ENCODE data around the gene PPP1R3F. TPM values are rescaled to one million over a fixed set of nuclear protein-coding genes. Genes with fewer than 3 reads are reported as not detected.
A peak's percentile ranks its signal among the peaks of the same experiment; 100 is the strongest.

PPP1R3F gene
- total and polyA plus RNA-seq, 9 of the 15 experiments (the other 6 are each of a cell fraction or from before 2014, with no cell fraction given): 0.03 to 0.91 (median 0.43) TPM; not detected in 1

DNA sequence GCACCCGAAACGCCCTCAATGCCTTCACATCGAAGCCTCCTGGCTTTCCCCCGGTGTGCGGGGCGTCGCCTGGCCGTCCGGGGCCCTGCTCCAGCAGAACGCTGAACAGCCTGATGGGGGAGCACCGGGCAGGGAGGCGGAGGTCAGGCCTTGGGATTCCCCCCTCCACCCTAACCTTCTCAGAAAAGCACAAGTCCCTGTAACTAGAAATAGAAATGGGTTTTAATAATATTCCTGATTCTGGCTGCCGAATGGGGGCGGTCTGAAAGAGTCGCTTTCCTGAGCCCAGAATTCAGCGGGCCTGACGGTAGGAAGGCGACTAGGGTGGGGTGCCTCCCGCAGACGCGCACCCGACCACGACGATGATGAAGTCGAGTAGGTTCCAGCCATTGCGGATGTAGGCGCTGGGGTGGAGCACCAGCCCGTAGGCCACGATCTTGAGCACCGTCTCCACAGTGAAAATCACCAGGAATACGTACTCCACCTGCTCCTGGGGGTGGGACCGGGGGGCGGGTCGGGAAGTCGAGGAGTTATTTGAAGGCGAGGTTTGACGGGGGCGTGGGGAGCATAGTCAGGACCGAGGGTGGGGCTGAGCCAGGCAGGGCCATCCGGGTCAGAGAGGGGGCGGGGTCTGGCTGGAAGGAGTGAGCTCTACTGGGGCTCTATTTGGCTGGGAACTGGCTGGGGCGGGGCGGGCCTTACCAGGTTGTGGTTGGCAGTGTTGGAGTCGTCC, 38.9 kb upstream of the PPP1R3F start (continued):
- TF ChIP-seq, protein P1, sequence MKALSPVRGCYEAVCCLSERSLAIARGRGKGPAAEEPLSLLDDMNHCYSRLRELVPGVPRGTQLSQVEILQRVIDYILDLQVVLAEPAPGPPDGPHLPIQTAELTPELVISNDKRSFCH (CRISPR knock-in tag; IDR thresholded peaks at IDR 0.05): no peak
- TF ChIP-seq, protein P1 (tag; IDR thresholded peaks at IDR 0.05): no peak
- peak; percentile 16 for TF ChIP-seq TAF1 (IDR thresholded peaks at IDR 0.05; ENCODE audit: control insufficient read depth, extremely low read depth, insufficient read depth, low read length, severe bottlenecking)
- no peak for TF ChIP-seq NR2C2 (CRISPR knock-in tag; IDR thresholded peaks at IDR 0.05)
- TF ChIP-seq NR2C2 (tag; IDR thresholded peaks at IDR 0.05): peak; percentile 66
- TF ChIP-seq, protein P2, sequence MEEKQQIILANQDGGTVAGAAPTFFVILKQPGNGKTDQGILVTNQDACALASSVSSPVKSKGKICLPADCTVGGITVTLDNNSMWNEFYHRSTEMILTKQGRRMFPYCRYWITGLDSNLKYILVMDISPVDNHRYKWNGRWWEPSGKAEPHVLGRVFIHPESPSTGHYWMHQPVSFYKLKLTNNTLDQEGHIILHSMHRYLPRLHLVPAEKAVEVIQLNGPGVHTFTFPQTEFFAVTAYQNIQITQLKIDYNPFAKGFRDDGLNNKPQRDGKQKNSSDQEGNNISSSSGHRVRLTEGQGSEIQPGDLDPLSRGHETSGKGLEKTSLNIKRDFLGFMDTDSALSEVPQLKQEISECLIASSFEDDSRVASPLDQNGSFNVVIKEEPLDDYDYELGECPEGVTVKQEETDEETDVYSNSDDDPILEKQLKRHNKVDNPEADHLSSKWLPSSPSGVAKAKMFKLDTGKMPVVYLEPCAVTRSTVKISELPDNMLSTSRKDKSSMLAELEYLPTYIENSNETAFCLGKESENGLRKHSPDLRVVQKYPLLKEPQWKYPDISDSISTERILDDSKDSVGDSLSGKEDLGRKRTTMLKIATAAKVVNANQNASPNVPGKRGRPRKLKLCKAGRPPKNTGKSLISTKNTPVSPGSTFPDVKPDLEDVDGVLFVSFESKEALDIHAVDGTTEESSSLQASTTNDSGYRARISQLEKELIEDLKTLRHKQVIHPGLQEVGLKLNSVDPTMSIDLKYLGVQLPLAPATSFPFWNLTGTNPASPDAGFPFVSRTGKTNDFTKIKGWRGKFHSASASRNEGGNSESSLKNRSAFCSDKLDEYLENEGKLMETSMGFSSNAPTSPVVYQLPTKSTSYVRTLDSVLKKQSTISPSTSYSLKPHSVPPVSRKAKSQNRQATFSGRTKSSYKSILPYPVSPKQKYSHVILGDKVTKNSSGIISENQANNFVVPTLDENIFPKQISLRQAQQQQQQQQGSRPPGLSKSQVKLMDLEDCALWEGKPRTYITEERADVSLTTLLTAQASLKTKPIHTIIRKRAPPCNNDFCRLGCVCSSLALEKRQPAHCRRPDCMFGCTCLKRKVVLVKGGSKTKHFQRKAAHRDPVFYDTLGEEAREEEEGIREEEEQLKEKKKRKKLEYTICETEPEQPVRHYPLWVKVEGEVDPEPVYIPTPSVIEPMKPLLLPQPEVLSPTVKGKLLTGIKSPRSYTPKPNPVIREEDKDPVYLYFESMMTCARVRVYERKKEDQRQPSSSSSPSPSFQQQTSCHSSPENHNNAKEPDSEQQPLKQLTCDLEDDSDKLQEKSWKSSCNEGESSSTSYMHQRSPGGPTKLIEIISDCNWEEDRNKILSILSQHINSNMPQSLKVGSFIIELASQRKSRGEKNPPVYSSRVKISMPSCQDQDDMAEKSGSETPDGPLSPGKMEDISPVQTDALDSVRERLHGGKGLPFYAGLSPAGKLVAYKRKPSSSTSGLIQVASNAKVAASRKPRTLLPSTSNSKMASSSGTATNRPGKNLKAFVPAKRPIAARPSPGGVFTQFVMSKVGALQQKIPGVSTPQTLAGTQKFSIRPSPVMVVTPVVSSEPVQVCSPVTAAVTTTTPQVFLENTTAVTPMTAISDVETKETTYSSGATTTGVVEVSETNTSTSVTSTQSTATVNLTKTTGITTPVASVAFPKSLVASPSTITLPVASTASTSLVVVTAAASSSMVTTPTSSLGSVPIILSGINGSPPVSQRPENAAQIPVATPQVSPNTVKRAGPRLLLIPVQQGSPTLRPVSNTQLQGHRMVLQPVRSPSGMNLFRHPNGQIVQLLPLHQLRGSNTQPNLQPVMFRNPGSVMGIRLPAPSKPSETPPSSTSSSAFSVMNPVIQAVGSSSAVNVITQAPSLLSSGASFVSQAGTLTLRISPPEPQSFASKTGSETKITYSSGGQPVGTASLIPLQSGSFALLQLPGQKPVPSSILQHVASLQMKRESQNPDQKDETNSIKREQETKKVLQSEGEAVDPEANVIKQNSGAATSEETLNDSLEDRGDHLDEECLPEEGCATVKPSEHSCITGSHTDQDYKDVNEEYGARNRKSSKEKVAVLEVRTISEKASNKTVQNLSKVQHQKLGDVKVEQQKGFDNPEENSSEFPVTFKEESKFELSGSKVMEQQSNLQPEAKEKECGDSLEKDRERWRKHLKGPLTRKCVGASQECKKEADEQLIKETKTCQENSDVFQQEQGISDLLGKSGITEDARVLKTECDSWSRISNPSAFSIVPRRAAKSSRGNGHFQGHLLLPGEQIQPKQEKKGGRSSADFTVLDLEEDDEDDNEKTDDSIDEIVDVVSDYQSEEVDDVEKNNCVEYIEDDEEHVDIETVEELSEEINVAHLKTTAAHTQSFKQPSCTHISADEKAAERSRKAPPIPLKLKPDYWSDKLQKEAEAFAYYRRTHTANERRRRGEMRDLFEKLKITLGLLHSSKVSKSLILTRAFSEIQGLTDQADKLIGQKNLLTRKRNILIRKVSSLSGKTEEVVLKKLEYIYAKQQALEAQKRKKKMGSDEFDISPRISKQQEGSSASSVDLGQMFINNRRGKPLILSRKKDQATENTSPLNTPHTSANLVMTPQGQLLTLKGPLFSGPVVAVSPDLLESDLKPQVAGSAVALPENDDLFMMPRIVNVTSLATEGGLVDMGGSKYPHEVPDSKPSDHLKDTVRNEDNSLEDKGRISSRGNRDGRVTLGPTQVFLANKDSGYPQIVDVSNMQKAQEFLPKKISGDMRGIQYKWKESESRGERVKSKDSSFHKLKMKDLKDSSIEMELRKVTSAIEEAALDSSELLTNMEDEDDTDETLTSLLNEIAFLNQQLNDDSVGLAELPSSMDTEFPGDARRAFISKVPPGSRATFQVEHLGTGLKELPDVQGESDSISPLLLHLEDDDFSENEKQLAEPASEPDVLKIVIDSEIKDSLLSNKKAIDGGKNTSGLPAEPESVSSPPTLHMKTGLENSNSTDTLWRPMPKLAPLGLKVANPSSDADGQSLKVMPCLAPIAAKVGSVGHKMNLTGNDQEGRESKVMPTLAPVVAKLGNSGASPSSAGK (IDR thresholded peaks at IDR 0.05): peak; percentile 54
- 0 out of 2 replicates have a peak, but pooled peaks have one; percentile 17 for TF ChIP-seq CTBP1 (IDR thresholded peaks at IDR 0.05; ENCODE audit: borderline replicate concordance)
- TF ChIP-seq CEBPG (CRISPR knock-in tag; IDR thresholded peaks at IDR 0.05): no peak
- no peak for TF ChIP-seq CEBPG (tag; conservative IDR thresholded peaks at IDR 0.05 in 1 of 2, IDR thresholded peaks at IDR 0.05 in 1 of 2)
- TF ChIP-seq ZNF445 (CRISPR knock-in tag; IDR thresholded peaks at IDR 0.05; ENCODE audit: low read depth): no peak
- TF ChIP-seq TEAD4 (IDR thresholded peaks at IDR 0.05; ENCODE audit: low read length): no peak
- TF ChIP-seq TEAD4 (CRISPR knock-in tag; IDR thresholded peaks at IDR 0.05; ENCODE audit: borderline replicate concordance): no peak
- no peak for TF ChIP-seq CHD1 (IDR thresholded peaks at IDR 0.05; ENCODE audit: low read length)
- TF ChIP-seq, protein P3, sequence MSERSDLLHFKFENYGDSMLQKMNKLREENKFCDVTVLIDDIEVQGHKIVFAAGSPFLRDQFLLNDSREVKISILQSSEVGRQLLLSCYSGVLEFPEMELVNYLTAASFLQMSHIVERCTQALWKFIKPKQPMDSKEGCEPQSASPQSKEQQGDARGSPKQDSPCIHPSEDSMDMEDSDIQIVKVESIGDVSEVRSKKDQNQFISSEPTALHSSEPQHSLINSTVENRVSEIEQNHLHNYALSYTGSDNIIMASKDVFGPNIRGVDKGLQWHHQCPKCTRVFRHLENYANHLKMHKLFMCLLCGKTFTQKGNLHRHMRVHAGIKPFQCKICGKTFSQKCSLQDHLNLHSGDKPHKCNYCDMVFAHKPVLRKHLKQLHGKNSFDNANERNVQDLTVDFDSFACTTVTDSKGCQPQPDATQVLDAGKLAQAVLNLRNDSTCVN (CRISPR knock-in tag; IDR thresholded peaks at IDR 0.05): no peak
- no peak for TF ChIP-seq TGIF2 (CRISPR knock-in tag; IDR thresholded peaks at IDR 0.05)

Measured in K562 (cell line).